B cell (primary cell): ENCODE results near the gene PAF1. TPM values are rescaled to one million over a fixed set of nuclear protein-coding genes. Genes with fewer than 3 reads are reported as not detected.

ENCODE experiments used
- ATAC-seq: fragments of 200-7000 bp; cut with Tn5 transposase; one replicate; pipeline ENCODE4 v1.10.0; 2021; ENCODE audit warnings: low read depth, mild to moderate bottlenecking, moderate number of reproducible peaks, moderate library complexity
- CTCF ChIA-PET: fragments of 350-600 bp; sonication (Branson Sonifier 250); formaldehyde crosslinking; loops from one replicate; lab custom pipeline; 2021; ENCODE audit warnings: antibody characterized with exemption, inconsistent platforms; lab: Charles Lee
- POLR2A ChIA-PET: fragments of 350-600 bp; sonication (Branson Sonifier 250); formaldehyde crosslinking; loops from one replicate; lab custom pipeline; 2021; ENCODE audit warnings: antibody characterized with exemption; lab: Charles Lee
- DNase-seq: peaks from one replicate; pipeline ENCODE4 v3.0.0; 2013
- H2AFZ ChIP-seq: 2 replicates; pipeline ENCODE4 v1.6.1; 2012; ENCODE audit warnings: mild to moderate bottlenecking, low read depth, low read length; ENCODE audit not compliant: insufficient read depth, poor library complexity, severe bottlenecking
- H3K27ac ChIP-seq, 2 donors: 1 replicate in 1 of 2; 2 replicates in 1 of 2; pipeline ENCODE4 v1.5.1; 2012 to 2013; ENCODE audit warnings: low read length in 2 of 2, mild to moderate bottlenecking in 2 of 2, moderate library complexity in 1 of 2
- H3K27me3 ChIP-seq, 4 experiments: fragments of 200-600 bp in 1 of 4; sonication (generic) in 1 of 4; replicated peaks in 1 of 4; 1 replicate in 2 of 4; 2 replicates in 2 of 4; pipeline versions ENCODE4 v1.6.1 to v1.7.0; 2013 to 2016; ENCODE audit warnings: low read length in 3 of 4, mild to moderate bottlenecking in 2 of 4, mixed read lengths in 1 of 4, moderate library complexity in 1 of 4; ENCODE audit not compliant: insufficient read depth in 4 of 4, control insufficient read depth in 3 of 4; ENCODE audit errors: control extremely low read depth in 1 of 4
- H3K36me3 ChIP-seq, 2 experiments: replicated peaks in 1 of 2; 1 replicate in 1 of 2; 2 replicates in 1 of 2; pipeline versions ENCODE4 v1.6.1 to v1.7.1; 2013; ENCODE audit warnings: low read length in 1 of 2; ENCODE audit not compliant: insufficient read depth in 2 of 2, control insufficient read depth in 1 of 2; ENCODE audit errors: control extremely low read depth in 1 of 2, extremely low read depth in 1 of 2
- H3K4me1 ChIP-seq, 2 donors: fragments of 200-600 bp in 1 of 2; sonication (generic) in 1 of 2; 1 replicate in 1 of 2; 2 replicates in 1 of 2; pipeline versions ENCODE4 v1.5.1 to v1.6.1; 2013 to 2017; ENCODE audit warnings: low read length in 2 of 2; ENCODE audit not compliant: control insufficient read depth in 2 of 2, insufficient read depth in 2 of 2
- H3K4me2 ChIP-seq: replicated peaks from 2 replicates; pipeline ENCODE3; 2012; ENCODE audit warnings: mild to moderate bottlenecking, low read depth, low read length; ENCODE audit not compliant: poor library complexity, severe bottlenecking
- H3K4me3 ChIP-seq, 5 experiments: fragments of 200-600 bp in 1 of 5; sonication (generic) in 1 of 5; 1 replicate in 3 of 5; 2 replicates in 2 of 5; pipeline versions ENCODE4 v1.5.1 to v1.7.0; 2011 to 2016; ENCODE audit warnings: low read length in 4 of 5, mild to moderate bottlenecking in 4 of 5, low read depth in 2 of 5, control low read depth in 1 of 5, moderate library complexity in 1 of 5; ENCODE audit not compliant: insufficient read depth in 1 of 5; ENCODE audit errors: control extremely low read depth in 1 of 5, extremely low read depth in 1 of 5
- H3K79me2 ChIP-seq: fragments of 200-600 bp; sonication (generic); one replicate; pipeline ENCODE4 v1.6.0; 2016; ENCODE audit warnings: low read length; ENCODE audit not compliant: control insufficient read depth, insufficient read depth
- H3K9ac ChIP-seq: fragments of 200-600 bp; sonication (generic); 2 replicates; pipeline ENCODE4 v1.6.1; 2017; ENCODE audit warnings: mild to moderate bottlenecking, low read length, moderate library complexity
- H3K9me3 ChIP-seq, 3 donors: one replicate each; pipeline versions ENCODE4 v1.6.1 to v1.7.1; 2013; ENCODE audit warnings: low read length in 2 of 3; ENCODE audit not compliant: control insufficient read depth in 2 of 3, insufficient read depth in 1 of 3; ENCODE audit errors: control extremely low read depth in 1 of 3
- H4K20me1 ChIP-seq: 2 replicates; pipeline ENCODE4 v1.6.0; 2012; ENCODE audit warnings: mild to moderate bottlenecking, low read length; ENCODE audit not compliant: insufficient read depth, control insufficient read depth, poor library complexity, severe bottlenecking
- H3K27ac Mint-ChIP-seq: one replicate; pipeline ENCODE4 v1.8.0; 2021; ENCODE audit warnings: mixed read lengths
- H3K27me3 Mint-ChIP-seq: one replicate; pipeline ENCODE4 v1.8.0; 2021; ENCODE audit warnings: mixed read lengths
- H3K4me1 Mint-ChIP-seq: one replicate; pipeline ENCODE4 v1.8.0; 2021; ENCODE audit warnings: mixed read lengths
- H3K4me3 Mint-ChIP-seq: one replicate; pipeline ENCODE4 v1.8.0; 2021; ENCODE audit warnings: mixed read lengths
- H3K9me3 Mint-ChIP-seq: one replicate; pipeline ENCODE4 v1.8.0; 2022; ENCODE audit warnings: mixed read lengths; ENCODE audit not compliant: insufficient read depth
- EZH2 ChIP-seq: IDR thresholded peaks from 2 replicates; pipeline ENCODE4 v1.6.1; 2012; ENCODE audit warnings: borderline replicate concordance, low read depth, mild to moderate bottlenecking, moderate library complexity, low read length; ENCODE audit not compliant: insufficient read depth, poor library complexity, severe bottlenecking
- WGBS: methylation state at CpG from one replicate; pipeline ENCODE4 v1.1.5; 2013; ENCODE audit warnings: missing lambda C conversion rate; ENCODE audit not compliant: insufficient coverage; 5-methylcytosine and 5-hydroxymethylcytosine counted together
- intact Hi-C: fragments of 100-400 bp; cut with micrococcal nuclease; formaldehyde crosslinking; loops from one replicate; pipeline ENCODE4 v1.10.0; 2022
- polyA plus RNA-seq: library from polyadenylated mRNA; depleted of rRNA; stranded (reverse); fragments of >200 nt; gene quantifications from 2 replicates; pipeline ENCODE4 v1.2.3, GENCODE V29; 2012
- total RNA-seq, 2 donors: library from RNA; stranded (reverse); fragments of 120-200 nt in 1 of 2; gene quantifications; 1 replicate in 1 of 2; 2 replicates in 1 of 2; pipeline versions ENCODE4 v1.2.3 to v1.2.4, GENCODE V29; 2013 to 2022
- TF ChIP-seq, protein P1 (sequence below): fragments of 200-600 bp; IDR thresholded peaks from one replicate; pipeline ENCODE4 v1.8.0; 2022; ENCODE audit warnings: antibody characterized with exemption, mild to moderate bottlenecking

Gene PAF1
- total and polyA plus RNA-seq, 2 donors (not counting 1 experiment from before 2014, with no cell fraction given): 59.9 to 387 TPM

DNA sequence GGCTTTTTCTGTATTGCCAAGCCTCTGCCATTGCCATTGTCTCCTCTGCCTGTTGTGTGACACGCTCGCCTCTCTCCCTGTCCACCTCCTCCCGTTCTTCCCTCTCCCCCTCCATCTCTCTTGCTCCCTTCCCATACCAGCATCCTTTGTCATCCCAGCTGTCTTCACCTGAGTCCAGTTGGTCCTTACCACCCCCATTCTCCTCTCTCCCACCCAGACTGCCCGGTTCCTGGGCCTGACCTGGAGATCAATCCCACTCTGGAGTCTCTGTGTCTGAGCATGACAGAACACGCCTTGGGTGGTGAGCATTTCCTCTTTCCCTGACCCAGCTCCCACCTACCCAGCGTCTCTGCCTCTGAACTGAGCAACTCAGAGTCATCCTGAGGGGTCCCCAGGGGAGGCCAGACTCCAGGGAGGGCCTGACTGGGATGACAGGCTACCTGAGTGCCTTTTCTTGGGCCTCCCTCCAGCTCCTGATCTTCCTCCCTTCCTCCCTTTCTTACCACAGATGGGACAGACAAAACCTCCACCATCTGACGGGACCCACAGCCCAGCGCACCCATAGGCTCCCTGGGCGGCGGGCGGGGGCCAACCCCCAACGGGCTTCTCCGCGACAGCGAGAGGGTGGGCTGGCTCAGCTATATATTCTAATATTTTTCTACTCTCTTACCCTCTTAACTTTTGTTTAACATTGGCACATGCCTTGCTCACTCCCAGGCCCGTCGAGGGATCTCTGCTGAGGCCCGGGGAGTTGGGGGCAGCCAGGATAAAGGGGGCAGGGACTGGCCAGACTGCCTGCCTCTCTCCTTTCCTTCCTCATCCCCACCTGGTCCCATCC is 7.7 kb downstream of the PAF1 start:
- H4K20me1 ChIP-seq: no peaks in the 10 kb centered on the region
- H3K9me3 ChIP-seq: no peaks in the 10 kb centered on the region
- Mint-ChIP-seq H3K27me3 (no peaks in the 10 kb centered on the region), H3K4me1 (peaks cover 9% of the 10 kb centered on the region), H3K9me3 (no peaks in the 10 kb centered on the region), H3K27ac (peak overlapping the region; percentile 10), H3K4me3 (no peak overlapping the region)
- no peak overlapping the region for H3K9ac ChIP-seq
- no peaks in the 10 kb centered on the region for H3K27me3 ChIP-seq
- H2AFZ ChIP-seq: no peak overlapping the region
- H3K36me3 ChIP-seq: peaks cover 3 to 86% of the 10 kb centered on the region in 2 experiments
- no peak for TF ChIP-seq EZH2
- TF ChIP-seq, protein P1, sequence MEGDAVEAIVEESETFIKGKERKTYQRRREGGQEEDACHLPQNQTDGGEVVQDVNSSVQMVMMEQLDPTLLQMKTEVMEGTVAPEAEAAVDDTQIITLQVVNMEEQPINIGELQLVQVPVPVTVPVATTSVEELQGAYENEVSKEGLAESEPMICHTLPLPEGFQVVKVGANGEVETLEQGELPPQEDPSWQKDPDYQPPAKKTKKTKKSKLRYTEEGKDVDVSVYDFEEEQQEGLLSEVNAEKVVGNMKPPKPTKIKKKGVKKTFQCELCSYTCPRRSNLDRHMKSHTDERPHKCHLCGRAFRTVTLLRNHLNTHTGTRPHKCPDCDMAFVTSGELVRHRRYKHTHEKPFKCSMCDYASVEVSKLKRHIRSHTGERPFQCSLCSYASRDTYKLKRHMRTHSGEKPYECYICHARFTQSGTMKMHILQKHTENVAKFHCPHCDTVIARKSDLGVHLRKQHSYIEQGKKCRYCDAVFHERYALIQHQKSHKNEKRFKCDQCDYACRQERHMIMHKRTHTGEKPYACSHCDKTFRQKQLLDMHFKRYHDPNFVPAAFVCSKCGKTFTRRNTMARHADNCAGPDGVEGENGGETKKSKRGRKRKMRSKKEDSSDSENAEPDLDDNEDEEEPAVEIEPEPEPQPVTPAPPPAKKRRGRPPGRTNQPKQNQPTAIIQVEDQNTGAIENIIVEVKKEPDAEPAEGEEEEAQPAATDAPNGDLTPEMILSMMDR: no peak
- intact Hi-C loops: no loop called here
- ChIA-PET CTCF (interaction anchor here (1.9 kb wide), 1 partner anchor 28 kb away, joined by 4 read pairs; no protein-coding TSS in a partner anchor), POLR2A (no interaction called here)
- peaks cover 0 to 6% of the 10 kb centered on the region in 2 donors for H3K4me1 ChIP-seq
- WGBS: 95% methylated on average over 17 of the region's 18 CpGs
- ATAC-seq (no peak), DNase-seq (no peak)
- H3K79me2 ChIP-seq: no peaks in the 10 kb centered on the region
- H3K4me3 ChIP-seq: no peak overlapping the region
- H3K4me2 ChIP-seq: no peak overlapping the region
- H3K27ac ChIP-seq: no peak overlapping the region
